Adrenal gland (tissue), 5 donors: ENCODE data around the gene ACR.

Experiments
- CTCF ChIP-seq, 6 experiments: fragments of 450-650 bp in 4 of 6; fragments of 200-600 bp in 2 of 6; sonication (generic) in 1 of 6; IDR thresholded peaks; 1 replicate in 5 of 6; 2 replicates in 1 of 6; pipeline versions ENCODE4 v1.5.1 to v1.8.0; 2016 to 2021; ENCODE audit warnings: antibody characterized with exemption in 6 of 6, mild to moderate bottlenecking in 2 of 6, moderate library complexity in 1 of 6
- POLR2A ChIP-seq, 2 donors: fragments of 450-650 bp; IDR thresholded peaks; one replicate each; pipeline ENCODE4 v1.6.1; 2017; ENCODE audit warnings: antibody characterized with exemption in 2 of 2, mild to moderate bottlenecking in 2 of 2, moderate library complexity in 1 of 2
- donor health status: DM: no; HTN: no; CAD: no.

GRCh38 chr22:50693462-50693861 lies 44.5 kb upstream of the ACR start:
- TF ChIP-seq POLR2A (IDR thresholded peaks at IDR 0.05) (no peak), CTCF (IDR thresholded peaks at IDR 0.05) (no peak)
